ENCODE measurements around the gene TFEB.

Gene TFEB

DNA sequence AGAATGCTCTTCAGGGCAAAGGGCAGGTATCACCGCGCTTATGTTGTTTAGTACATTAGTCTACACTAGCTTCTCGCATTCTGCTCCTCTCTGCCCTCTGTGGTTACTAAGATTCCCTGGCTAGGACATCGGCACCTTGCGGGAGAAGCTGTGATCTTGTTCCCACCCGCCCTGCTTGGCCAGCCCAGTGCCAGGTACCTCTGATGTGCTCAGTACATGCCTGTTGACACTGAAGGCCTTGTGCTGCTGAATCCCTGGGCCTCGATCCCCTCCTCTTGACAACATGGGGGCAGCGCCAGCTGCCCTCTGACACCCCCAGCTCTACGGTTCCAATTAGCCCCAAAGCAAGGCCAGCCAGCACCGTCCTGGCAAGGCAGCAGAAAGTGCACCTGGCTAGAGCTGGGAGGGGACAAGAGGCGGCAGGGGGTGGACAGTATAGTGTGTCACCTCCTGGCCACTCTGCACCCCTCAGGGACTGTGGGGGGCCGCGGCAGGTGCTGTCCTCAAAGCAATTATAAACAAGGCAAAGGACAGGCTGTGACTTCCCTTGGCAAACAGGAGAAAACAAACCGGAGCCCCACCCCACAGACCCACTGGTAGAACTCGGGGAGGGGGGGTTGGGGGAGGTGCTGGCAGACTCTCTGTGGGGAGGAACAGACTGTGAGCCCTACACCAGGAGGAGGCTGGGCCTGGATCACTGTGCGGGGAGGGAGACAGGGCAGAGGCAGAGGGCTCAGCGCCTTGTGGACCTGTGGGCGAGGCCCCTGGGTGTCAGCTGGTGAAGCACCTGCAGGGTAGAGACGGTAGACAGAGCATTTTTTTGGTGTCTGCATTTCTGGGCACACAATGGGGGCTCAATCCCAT, 7.1 kb downstream of the TFEB start:
- peak in 7 of 10 donors; percentile 45 to 92 (median 72) for DNase-seq
- intact Hi-C loops (cut with DNase I) = no loop called here

DNA sequence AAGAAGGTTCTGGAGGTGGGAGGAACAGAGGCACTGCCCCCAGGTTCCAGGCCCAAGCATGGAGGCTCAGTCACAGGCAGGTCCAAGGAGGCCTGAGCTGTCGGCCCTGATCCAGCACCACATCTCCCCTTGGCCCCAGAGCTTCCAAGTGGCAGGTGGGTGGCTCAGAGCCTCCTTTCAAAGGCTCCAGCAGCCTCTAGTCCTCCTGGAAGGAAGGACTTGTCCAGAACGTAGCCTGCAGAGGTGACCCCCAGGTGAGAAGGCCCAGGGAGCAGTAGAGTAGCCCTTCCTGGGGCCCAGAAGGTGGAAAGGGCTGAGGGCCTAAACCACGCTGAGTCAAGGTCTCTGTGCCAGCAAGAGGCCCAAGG, 7.7 kb downstream of the TFEB start:
- intact Hi-C loops (cut with DNase I) = no loop called here

DNA sequence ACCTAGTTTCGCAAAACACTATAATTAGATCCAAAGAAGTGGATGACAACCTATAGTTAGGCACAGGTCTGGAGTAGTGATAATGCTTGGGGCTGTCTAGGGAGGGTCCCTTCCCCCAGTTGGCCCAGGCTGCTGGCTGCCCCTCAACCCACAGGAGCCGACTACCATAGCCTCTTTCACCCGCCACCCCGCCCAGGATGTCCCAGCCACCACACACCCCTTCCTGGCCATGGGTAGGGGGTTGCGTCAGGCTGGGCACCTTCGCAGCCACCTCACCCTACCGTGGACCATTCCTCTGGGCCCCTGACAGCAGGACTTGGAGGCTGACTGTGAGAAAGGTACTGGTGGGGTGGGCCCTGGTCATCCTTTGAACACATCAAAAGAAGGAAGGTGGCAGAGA, 8.5 kb downstream of the TFEB start:
- intact Hi-C loops (cut with DNase I) = no loop called here
- peak in 3 of 10 donors; percentile 35 to 71 (median 62) for DNase-seq

More for the DNA sequence above, 7.7 kb downstream of the TFEB start:
- peak in 3 of 10 donors; percentile 22 to 75 (median 52) for DNase-seq

DNA sequence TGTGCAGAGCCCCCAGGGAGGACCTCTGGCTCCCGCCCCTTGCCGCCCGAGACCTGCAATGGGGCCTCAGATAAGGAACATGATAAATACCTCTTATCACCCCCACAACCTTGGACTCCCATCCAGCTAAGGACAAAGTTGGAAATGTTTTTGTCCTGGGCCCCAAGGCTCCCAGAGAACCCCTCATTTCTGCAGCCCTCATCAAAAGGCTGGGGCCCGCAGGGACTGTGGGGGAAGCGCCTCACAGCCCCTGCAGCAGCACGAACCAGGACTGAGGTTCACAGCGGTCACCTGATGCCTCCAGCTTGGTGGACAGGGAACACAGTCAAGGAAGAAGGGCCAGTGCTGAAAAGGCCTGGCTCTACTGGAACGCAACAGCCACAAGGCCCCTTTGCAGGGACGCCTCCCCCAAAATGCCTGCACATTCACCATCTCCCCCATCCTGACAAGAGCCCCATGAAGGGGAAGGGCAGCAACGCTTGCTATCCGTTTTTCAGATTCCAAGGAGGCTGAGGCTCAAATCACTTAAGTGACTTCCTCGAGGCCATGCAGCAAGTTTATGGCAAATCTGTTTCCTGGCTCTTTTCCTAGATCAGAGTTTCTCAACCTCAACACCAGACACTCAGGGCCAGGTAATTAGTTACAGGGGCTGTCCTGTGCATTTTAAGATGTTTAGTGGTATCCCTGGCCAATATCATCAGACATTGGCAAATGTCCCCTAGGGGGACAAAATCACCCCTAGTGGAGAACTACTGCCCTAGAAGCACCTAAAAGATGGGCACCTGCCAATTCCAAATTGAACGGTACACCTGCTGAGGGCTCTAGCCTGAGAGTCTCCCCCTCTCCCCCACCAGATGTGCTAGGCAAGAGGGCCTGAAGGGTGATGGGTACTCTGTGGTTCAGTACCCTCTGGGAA, 10.6 kb downstream of the TFEB start:
- DNase-seq = peak in 3 of 10 donors; percentile 4 to 70 (median 44)
- intact Hi-C loops (cut with DNase I) = no loop called here

DNA sequence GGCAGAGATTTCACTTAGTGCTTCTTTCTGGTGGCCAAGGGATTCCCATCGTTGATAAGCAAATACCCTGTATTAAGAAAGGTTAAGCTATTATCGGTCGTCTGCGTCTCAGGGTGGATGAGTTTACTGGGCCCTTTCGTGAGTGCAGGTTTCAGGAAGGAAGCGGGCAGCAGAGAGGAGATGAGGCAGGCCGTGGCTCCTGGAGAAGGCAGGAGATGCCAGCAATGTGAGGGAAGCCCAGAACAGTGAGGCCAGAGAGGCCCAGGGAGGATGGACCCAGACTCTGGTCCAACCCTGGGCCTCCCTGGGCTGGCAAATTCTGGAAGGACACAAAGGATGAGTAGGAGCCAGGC, 11.2 kb downstream of the TFEB start:
- intact Hi-C loops (cut with DNase I) = no loop called here
- peak in 2 of 10 donors; percentile 32 to 55 for DNase-seq

DNA sequence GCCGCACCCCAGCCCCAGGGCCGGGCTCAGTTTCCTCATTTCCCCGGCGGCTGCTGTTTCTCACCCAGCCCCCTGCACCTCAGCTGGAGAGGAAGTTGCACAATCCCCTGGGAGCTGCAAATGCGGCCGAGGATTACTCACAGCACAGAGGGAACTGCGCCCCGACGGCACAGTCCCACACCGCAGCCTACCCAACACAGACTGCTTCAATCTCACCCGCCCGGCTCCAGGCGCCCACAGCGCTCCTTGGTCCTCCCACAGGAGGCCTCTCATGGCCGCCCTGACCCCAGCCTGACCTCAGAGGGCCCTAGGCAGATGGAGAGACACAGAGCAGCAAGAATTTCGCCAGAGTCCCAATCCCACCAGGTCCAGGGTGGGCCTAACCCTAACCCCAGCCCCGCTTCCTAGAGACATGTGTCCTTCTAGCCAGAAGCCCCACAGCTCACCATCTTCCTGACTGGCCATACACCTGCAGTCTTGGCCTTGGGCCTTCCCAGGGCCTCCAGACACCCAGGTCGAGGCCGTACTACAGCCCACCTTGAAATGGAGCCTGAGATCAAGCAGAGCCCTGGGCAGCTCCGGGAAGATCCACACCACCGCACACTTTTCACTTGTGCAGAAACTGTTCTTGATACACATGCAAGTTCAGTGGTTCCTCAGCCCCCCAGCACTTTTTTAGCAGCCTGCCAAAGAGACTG, 11.7 kb downstream of the TFEB start:
- intact Hi-C loops (cut with DNase I) = no loop called here
- peak in 7 of 10 donors; percentile 42 to 94 (median 66) for DNase-seq

DNA sequence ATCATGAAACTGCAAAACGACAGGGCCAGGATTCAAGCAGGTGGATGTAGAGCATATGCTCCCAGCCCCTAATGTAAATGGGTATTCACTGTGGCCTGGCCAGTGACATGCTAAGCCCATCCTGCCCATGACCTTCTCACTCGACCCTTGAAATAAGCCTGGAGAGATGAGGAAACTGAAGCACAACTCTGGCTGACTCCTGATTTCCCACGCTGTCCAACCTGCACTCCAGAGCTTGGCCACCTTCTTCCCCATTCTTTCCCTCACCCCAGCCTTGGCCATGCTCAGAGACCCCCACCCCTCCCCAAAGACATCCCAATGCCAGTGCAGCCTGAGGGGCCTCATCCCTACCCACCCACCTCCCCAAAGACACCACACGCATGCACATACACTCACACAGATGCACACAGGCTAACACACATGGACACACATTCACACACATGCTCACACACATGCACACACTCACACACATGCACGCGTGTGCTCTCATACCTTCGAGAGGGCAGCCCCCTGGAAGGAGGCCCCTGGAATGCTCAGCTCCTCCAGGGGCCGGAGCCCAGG, 12.4 kb downstream of the TFEB start:
- intact Hi-C loops (cut with DNase I) = no loop called here
- DNase-seq = peak in 2 of 10 donors; percentile 9 to 24

DNA sequence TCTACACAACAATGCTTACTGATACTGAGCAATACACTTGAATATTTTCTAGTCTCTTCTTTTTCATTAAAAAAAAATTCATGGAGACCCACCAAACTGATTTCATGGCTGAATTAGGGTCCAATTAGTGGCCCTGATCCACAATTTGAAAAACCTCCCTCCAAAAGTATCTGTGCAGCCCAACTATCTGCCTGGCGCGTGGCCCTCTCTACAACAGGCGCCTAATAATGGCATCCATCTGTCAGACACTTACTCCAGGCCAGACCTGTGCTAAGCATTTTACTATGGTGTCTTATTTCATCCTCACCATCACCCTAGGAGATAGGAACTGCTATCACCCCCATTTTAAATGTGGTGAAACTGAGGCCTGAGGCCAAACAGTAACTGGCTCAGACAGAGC, 14.0 kb downstream of the TFEB start:
- intact Hi-C loops (cut with DNase I) = no loop called here
- peak in 2 of 10 donors; percentile 37 to 42 for DNase-seq

DNA sequence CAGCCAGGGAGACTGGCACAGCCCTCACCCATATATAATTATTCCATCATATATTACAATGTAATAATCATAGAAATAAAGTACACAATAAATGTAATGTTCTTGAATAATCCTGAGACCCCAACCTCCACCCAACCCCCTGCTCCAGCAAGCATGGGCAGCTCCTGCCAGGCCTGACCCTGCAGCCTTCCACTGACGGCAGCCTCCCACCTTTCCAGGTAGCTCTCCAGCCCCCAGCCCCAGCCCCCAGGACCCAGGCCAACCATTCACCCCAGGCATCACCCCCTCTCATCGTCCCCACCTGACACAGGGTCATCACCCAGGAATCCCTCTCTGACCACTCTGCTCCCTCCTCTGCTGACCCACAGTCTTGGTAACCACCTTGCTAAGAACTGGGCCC, 14.6 kb downstream of the TFEB start:
- intact Hi-C loops (cut with DNase I) = no loop called here
- peak in 3 of 10 donors; percentile 46 to 71 (median 53) for DNase-seq

DNA sequence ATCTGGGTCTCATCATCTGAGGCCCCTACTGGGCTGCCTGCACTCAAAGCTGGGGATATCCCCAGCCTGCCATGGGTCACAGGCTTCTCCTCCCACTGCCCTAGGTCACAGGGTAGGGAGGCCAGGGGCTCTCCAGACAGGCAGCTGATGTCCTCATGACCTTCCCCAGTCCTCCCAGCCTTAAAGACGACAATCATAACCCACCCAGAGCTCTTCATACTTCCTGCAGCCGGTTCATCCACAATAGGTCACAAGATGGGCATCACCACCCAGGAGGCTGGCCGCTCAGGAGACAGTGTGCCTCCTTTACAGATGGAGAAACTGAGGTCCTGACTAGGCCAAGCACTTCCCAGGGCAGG, 15.2 kb downstream of the TFEB start:
- DNase-seq = peak in 1 of 10 donors; percentile 50
- intact Hi-C loops (cut with DNase I) = no loop called here

DNA sequence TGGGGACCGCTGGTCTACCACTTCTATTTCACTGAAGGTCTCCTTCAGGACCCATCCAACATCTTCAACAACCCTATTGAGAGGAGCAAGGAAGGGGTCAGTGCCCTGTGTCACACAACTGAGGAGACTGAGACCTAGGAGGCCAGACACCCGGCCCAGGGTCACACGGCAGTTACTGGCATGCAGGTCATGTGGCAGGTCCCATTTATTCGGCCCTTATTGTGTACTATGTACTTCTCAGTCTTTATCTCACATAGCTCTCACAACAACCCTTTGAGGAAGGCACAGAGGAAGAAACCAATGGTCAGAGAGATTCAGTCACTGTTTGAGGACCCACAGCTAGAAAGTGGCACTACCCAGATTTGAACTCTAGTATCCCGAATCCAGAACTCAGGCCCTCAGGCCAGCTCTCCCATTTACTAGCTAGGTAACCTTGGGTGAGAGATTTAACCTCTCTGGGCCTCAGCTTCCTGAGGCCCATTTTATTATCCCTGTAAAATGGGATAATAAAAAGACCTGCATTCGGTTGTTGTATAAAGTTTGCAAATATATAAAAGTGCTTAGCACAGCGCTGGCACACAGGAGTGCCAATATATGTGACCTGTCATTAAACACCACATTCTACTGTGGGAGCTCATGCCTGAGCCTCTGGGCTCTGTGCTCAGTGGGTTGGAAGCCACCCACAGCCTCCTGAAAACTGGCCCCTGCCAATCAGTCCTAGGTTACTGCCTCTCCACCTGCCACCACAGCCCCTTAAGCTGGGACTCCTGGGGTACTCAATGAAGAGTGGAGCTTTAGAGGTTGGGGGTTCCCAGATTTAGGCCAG, 15.8 kb downstream of the TFEB start:
- peak in 3 of 10 donors; percentile 14 to 67 (median 22) for DNase-seq
- intact Hi-C loops (cut with DNase I) = no loop called here

DNA sequence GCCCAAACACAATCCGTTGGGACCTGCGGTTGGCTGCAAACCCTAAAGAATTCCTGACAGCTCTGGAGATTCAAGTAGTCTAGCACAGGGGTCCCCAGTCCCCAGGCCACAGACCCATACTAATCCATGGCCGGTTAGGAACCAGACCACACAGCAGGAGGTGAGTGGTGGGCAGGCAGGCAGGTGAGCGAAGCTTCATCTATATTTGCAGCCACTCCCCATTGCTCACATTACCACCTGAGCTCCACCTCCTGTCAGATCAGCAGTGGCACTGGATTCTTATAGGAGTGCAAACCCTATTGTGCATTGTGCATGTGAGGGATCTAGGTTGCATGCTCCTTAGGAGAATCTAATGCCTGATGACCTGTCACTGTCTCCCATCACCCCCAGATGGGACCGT, 16.6 kb downstream of the TFEB start:
- peak in 2 of 10 donors; percentile 0 to 52 for DNase-seq

DNA sequence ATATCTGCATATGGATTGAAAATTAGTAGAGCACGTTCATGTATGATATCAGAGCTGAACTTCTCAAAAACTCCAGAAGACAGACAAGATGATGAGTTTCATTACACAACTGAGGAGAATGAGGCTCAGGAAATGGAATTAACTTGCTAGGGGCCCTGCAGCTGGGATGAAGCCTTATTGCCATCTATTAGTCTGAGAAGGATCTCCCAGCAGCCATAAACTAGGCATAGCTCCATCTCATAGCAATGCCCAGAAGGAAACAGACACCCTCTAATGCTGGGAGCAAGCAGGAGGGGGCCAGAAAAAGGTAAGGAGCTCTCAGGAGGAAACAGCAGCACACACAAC, 18.0 kb downstream of the TFEB start:
- intact Hi-C loops (cut with DNase I) = no loop called here
- peak in 1 of 10 donors; percentile 7 for DNase-seq

More for the DNA sequence above, 16.6 kb downstream of the TFEB start:
- intact Hi-C loops (cut with DNase I) = no loop called here

DNA sequence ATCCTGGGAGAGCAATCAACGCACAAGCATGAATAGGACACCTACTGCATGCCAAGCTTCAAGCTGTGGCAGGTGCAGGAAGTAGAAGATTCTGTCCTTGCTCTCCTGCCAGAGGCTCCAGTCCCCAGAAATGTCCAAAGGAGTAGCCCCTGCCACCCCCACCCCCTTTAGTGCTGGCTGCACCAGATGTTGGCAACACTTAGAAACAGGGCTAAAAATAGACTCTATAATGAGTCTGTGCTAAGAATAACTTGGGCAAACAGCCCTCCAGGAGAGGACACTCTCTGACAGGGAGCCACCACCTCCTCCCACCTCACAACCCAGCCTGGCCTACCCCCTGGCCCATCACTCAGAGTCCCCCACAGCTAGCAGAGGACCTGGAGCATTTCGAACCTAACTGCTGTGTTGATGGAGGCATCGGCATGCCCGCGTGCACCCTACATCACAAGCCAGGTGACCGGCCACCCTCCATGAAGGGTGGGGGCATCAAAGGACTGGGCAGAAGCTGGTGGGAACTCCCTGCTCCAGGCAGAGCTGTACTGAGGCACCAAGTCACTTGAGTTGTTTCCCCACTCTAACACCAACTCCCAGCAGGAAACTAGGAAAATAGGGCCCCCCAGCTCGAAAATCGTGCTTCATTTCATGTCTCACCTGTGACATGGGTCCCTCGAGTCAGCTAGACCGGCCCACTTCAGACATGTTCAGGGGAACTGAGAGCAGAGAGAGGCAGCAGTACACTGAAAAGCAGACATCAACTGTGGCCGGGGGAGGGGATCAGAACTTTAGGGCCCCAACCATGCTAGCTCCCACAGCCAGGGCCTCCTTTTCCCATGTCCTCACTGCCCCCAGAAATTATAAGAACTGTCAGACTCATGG, 18.7 kb downstream of the TFEB start:
- peak in 3 of 10 donors; percentile 48 to 72 (median 59) for DNase-seq
- intact Hi-C loops (cut with DNase I) = no loop called here

DNA sequence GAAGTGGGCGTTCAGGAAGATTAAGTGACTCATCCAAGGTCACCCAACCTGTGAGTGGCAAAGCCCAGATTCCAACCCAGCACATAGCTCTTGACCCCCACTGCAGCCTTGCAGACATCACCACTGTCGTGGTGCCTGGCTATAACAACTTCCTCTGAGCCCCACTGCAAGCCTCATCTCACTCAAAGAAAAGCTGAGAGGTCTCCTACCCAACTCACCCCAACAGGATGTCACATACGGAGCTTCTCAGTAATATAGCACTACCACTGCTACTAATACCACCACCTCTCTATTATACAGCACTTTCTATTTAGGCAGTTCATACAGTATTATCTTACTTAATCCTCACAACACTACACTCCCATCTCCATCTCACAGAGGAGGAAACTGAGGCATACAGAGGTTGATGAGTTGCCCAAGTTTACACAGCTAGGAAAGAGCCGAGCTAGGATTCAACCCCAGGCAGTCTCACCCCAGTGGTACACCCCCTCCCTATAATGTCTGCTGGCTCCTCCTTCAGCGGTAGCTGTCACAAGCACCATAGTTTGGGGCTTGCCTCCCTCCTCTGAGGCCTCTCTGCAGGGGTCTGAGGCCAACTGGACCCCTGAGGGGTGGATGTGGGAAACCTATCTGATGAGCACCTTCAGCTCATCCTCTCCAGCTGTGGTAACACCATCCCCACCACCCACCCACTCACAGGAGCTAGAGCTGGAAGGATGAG, 19.5 kb downstream of the TFEB start:
- peak in 3 of 10 donors; percentile 10 to 72 (median 45) for DNase-seq
- intact Hi-C loops (cut with DNase I) = no loop called here

DNA sequence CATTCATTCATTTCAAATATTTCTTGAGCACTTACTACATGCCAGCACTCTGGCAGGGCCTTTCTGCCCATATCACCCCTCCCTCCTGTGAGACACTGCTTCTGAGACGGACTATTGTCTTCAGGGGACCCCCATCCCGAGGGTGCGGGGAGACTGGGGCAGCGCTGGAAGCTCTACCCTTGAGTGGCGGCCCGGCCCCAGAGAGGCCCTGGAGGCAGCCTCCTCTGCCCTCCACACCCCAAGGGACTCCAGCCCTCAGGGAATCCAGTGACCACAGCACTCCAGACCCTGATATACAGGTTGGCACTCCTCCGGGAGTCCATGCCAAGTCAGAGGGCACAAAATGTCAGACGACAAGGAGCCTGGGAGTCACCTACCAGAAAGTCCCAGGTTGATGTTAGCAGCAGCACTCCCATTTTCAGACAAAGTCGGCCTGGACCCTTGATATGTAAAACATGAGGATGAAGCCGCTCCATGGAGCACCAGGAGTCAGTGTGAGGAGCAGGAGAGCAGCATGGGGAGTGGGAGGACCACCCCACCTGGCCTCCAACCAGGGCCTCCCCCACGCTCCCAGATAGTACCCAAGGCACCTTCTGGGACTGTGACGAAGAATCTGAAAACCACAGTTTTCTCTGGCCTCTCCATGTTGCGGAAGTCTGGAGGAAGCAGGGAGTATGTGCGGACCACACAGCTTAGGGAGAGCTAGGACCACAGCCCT, 20.7 kb downstream of the TFEB start:
- peak in 3 of 10 donors; percentile 35 to 79 (median 61) for DNase-seq
- intact Hi-C loops (cut with DNase I) = no loop called here

DNA sequence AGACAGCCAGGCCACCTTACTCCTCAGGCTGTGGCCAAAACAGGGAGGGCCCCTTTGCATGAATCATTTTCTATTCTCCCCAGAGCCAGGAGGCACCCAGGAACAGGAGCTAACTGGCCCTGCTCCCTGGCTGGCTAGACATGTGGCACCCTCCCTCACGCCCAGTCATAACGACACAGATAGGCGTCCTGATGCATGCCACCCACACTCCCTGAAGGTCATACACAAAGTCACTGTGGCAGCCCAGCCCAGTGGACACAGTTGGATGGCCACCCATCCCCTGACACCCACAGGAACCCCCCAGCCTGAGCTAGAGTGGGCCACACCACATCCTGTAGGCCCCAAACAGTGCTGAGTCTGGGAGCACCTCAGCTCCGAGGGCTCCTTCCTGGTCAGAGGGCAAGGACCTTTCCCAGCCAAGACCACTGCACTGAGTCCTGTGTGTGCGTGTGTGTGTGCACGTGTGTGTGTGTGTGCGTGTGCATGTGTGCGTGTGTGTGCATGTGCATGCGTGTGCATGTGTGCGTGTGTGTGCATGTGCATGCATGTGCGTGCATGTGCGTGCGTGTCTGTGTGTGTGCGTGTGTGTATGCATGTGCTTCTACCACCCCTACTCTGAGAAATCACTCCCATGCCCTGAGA, 21.6 kb downstream of the TFEB start:
- intact Hi-C loops (cut with DNase I) = no loop called here
- DNase-seq = peak in 3 of 10 donors; percentile 78 to 89 (median 85)
